ENCODE results near the gene JAK1. TPM values are rescaled to one million over a fixed set of nuclear protein-coding genes. Genes with fewer than 3 reads are reported as not detected.

Gene JAK1
- total and polyA plus RNA-seq, 12 donors: 23.4 to 155 (median 91.1) TPM

GRCh38 chr1:64909031-64909430 is 57.3 kb downstream of the JAK1 start:
- intact Hi-C loops (cut with DNase I): no loop called here
- 83 to 92% (median 89%) methylated on average over 7 of the region's 7 CpGs for WGBS, 4 donors
- Histone ChIP-seq H3K4me3 (no peak overlapping the region), H3K4me1 (replicated peaks in 1 of 2) (peaks cover 0 to 30% of the 10 kb centered on the region in 2 donors), H3K36me3 (replicated peaks in 1 of 2) (no peaks in the 10 kb centered on the region), H3K9me3 (replicated peaks in 1 of 3) (no peaks in the 10 kb centered on the region), H3K27me3 (no peaks in the 10 kb centered on the region), H3K27ac (no peak overlapping the region)
- TF ChIP-seq POLR2A (IDR thresholded peaks at IDR 0.05): no peak
- no peak for TF ChIP-seq CTCF (IDR thresholded peaks at IDR 0.05)
- no peak for DNase-seq

- H3K4me1 ChIP-seq (replicated peaks in 1 of 2): peaks cover 0 to 30% of the 10 kb centered on the region in 2 donors
- no peak overlapping the region for H3K4me3 ChIP-seq
- no peak for TF ChIP-seq POLR2A (IDR thresholded peaks at IDR 0.05)
- no peak for TF ChIP-seq CTCF (IDR thresholded peaks at IDR 0.05)
- H3K36me3 ChIP-seq (replicated peaks in 1 of 2): no peaks in the 10 kb centered on the region
- no peak overlapping the region for H3K27ac ChIP-seq
- WGBS, 4 donors: 90 to 97% (median 94%) methylated on average over 1 of the region's 1 CpG
- no peaks in the 10 kb centered on the region for H3K27me3 ChIP-seq
- no peak for DNase-seq
- H3K9me3 ChIP-seq (replicated peaks in 1 of 3): no peaks in the 10 kb centered on the region
- intact Hi-C loops (cut with DNase I): no loop called here
Measured at GRCh38 chr1:64908575-64908974, 57.8 kb downstream of the JAK1 start.

GRCh38 chr1:64906447-64906846 is 59.9 kb downstream of the JAK1 start:
- TF ChIP-seq CTCF (IDR thresholded peaks at IDR 0.05) (no peak), POLR2A (IDR thresholded peaks at IDR 0.05) (no peak)
- 77 to 99% (median 94%) methylated on average over 3 of the region's 3 CpGs for WGBS, 4 donors
- H3K4me3 ChIP-seq: no peak overlapping the region
- intact Hi-C loops (cut with DNase I): no loop called here
- H3K36me3 ChIP-seq (replicated peaks in 1 of 2): no peaks in the 10 kb centered on the region
- DNase-seq: no peak
- H3K9me3 ChIP-seq (replicated peaks in 1 of 3): no peaks in the 10 kb centered on the region
- H3K4me1 ChIP-seq (replicated peaks in 1 of 2): peaks cover 0 to 12% of the 10 kb centered on the region in 2 donors
- H3K27ac ChIP-seq: no peak overlapping the region
- no peaks in the 10 kb centered on the region for H3K27me3 ChIP-seq

GRCh38 chr1:64903593-64903992 is 62.8 kb downstream of the JAK1 start:
- no peak for DNase-seq
- no peaks in the 10 kb centered on the region for H3K9me3 ChIP-seq (replicated peaks in 1 of 3)
- intact Hi-C loops (cut with DNase I): no loop called here
- peaks cover 4 to 5% of the 10 kb centered on the region in 2 donors for H3K4me1 ChIP-seq (replicated peaks in 1 of 2)
- TF ChIP-seq POLR2A (IDR thresholded peaks at IDR 0.05): no peak
- no peak for TF ChIP-seq CTCF (IDR thresholded peaks at IDR 0.05)
- no peaks in the 10 kb centered on the region for H3K27me3 ChIP-seq
- H3K27ac ChIP-seq: no peak overlapping the region
- no peaks in the 10 kb centered on the region for H3K36me3 ChIP-seq (replicated peaks in 1 of 2)
- no peak overlapping the region for H3K4me3 ChIP-seq
- 39 to 69% (median 55%) methylated on average over 1 of the region's 1 CpG for WGBS, 4 donors
